Spleen (tissue), 11 donors: Measurements from ENCODE around the gene PRKACG. TPM values are rescaled to one million over a fixed set of nuclear protein-coding genes. Genes with fewer than 3 reads are reported as not detected.

Experiments
- DNase-seq: peaks from one replicate; pipeline ENCODE4 v3.0.0-alpha.2; 2020
- H3K27ac ChIP-seq, 8 donors: fragments of 200-600 bp; sonication (generic) in 7 of 8; 1 replicate in 4 of 8; 2 replicates in 4 of 8; pipeline versions ENCODE4 v1.5.0 to v1.8.0; 2016 to 2021; ENCODE audit warnings: inconsistent platforms in 4 of 8, mild to moderate bottlenecking in 4 of 8, moderate library complexity in 1 of 8
- H3K27me3 ChIP-seq, 7 donors: fragments of 200-600 bp; sonication (generic) in 6 of 7; replicated peaks in 1 of 7; 1 replicate in 4 of 7; 2 replicates in 3 of 7; pipeline versions ENCODE4 v1.5.0 to v1.8.0; 2016 to 2021; ENCODE audit warnings: inconsistent platforms in 3 of 7, mild to moderate bottlenecking in 1 of 7
- H3K36me3 ChIP-seq, 6 donors: fragments of 200-600 bp; sonication (generic) in 5 of 6; 1 replicate in 4 of 6; 2 replicates in 2 of 6; pipeline versions ENCODE4 v1.5.0 to v1.8.0; 2016 to 2021; ENCODE audit warnings: inconsistent platforms in 2 of 6
- H3K4me1 ChIP-seq, 6 donors: fragments of 200-600 bp; sonication (generic) in 5 of 6; 1 replicate in 3 of 6; 2 replicates in 3 of 6; pipeline versions ENCODE4 v1.5.0 to v1.8.0; 2016 to 2021; ENCODE audit warnings: inconsistent platforms in 3 of 6
- H3K4me3 ChIP-seq, 8 donors: fragments of 200-600 bp; sonication (generic) in 7 of 8; 1 replicate in 4 of 8; 2 replicates in 4 of 8; pipeline versions ENCODE4 v1.5.0 to v1.8.0; 2016 to 2021; ENCODE audit warnings: inconsistent platforms in 4 of 8, mild to moderate bottlenecking in 4 of 8, moderate library complexity in 2 of 8
- H3K9me3 ChIP-seq, 8 donors: fragments of 200-600 bp; sonication (generic) in 7 of 8; 1 replicate in 4 of 8; 2 replicates in 4 of 8; pipeline versions ENCODE4 v1.5.0 to v1.8.0; 2016 to 2021; ENCODE audit warnings: inconsistent platforms in 4 of 8
- CTCF ChIP-seq, 11 experiments: fragments of 200-600 bp in 7 of 11; fragments of 450-650 bp in 4 of 11; sonication (generic) in 4 of 11; IDR thresholded peaks in 8 of 11; conservative IDR thresholded peaks in 3 of 11; 1 replicate in 7 of 11; 2 replicates in 4 of 11; pipeline versions ENCODE4 v1.4.0 to v1.8.0; 2016 to 2021; ENCODE audit warnings: antibody characterized with exemption in 11 of 11, inconsistent platforms in 4 of 11, mild to moderate bottlenecking in 1 of 11
- POLR2A ChIP-seq, 3 donors: fragments of 450-650 bp; IDR thresholded peaks; one replicate each; pipeline ENCODE4 v1.5.1; 2017; ENCODE audit warnings: antibody characterized with exemption in 3 of 3, mild to moderate bottlenecking in 1 of 3
- POLR2AphosphoS5 ChIP-seq, 3 donors: sonication (generic); formaldehyde crosslinking; IDR thresholded peaks; one replicate each; pipeline ENCODE4 v1.5.1; 2017; ENCODE audit warnings: antibody characterized with exemption in 3 of 3
- WGBS, 5 donors: extraction: QIAGEN DNeasy Blood & Tissue Kit in 3 of 5; methylation state at CpG; one replicate each; pipeline versions ENCODE4 v1.1.5 to v1.1.7; 2013 to 2018; 5-methylcytosine and 5-hydroxymethylcytosine counted together
- intact Hi-C: fragments of 100-400 bp; cut with DNase I; formaldehyde crosslinking; loops from one replicate; pipeline ENCODE4 v1.15.0; 2023; ENCODE audit warnings: low total_unique reads
- polyA plus RNA-seq, 3 donors: library from polyadenylated mRNA; stranded (reverse); fragments of 200-250 nt; gene quantifications; one replicate each; pipeline ENCODE4 v1.2.1, GENCODE V29; 2013
- total RNA-seq, 7 donors: library from RNA; depleted of rRNA in 3 of 7; stranded (reverse); fragments of >200 nt in 3 of 7; fragmentation: NEBNext Ultra II Directional in 4 of 7; extraction: Animal tissue kit (Norgen Biotek cat#: 25700) in 4 of 7; gene quantifications; one replicate each; pipeline versions ENCODE4 v1.1.0 to v1.2.1, GENCODE V29; 2016 to 2021
- donor health status: healthy with polysubstance abuse.
- donor health status: DM: no; HTN: no; CAD: no; lungs with moderate emphysema.
- donor health status: DM: no; HTN: no; CAD: no.
- donor health status: Bipolar disorder and iron deficiency.
- donor health status: healthy.
- donor health status: DM: no; HTN: no; CAD: no.
- donor health status: DM: yes; HTN: yes; CAD: no.

Gene PRKACG
- total and polyA plus RNA-seq, 10 donors: not detected

DNA sequence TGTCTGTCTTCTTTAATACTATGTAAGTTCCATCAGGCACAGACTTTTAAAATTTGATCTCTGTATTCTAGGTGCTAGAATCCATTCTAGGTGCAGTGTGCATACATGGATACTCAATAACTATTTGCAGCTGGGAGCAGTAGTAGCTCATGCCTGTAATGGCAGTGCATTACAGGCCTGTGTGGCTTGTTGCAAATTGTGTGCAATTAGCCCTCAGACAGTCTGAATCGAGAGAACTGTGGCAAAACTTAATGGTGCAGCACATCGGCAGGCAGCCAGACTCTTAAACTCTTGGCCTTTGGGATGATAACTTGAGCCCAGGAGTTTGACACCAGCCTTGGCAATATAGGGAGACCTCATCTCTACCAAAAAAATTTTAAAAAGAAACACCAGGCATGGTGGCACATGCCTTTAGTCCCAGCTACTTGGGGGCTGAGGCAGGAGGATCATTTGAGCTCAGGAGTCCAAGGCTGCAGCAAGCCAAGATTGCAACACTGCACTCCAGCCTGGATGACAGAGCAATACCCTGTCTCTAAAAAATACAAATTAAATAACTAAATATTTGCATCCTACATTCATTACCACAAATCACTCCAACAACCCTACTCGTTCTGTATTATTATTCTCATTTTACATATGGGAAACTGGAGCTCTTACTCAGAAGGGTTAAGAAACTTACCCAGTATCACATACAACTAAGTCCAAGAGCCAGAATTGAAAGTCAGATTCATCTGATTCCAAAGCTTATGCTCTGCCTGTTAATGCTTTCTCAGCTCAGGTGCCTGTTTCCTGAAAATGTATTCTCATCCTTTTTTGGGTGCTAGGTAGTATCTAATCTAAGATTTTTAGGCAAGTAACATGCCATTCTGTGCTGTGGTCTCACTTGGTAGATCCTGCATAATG lies 30.1 kb downstream of the PRKACG start:
- Histone ChIP-seq H3K9me3 (no peaks in the 10 kb centered on the region), H3K4me1 (peaks cover 0 to 42% (median 2%) of the 10 kb centered on the region in 6 donors), H3K4me3 (no peak overlapping the region), H3K27me3 (no peaks in the 10 kb centered on the region), H3K27ac (no peak overlapping the region), H3K36me3 (no peaks in the 10 kb centered on the region)
- TF ChIP-seq CTCF (IDR thresholded peaks at IDR 0.05 in 8 of 11, conservative IDR thresholded peaks at IDR 0.05 in 3 of 11) (no peak), POLR2AphosphoS5 (IDR thresholded peaks at IDR 0.05) (no peak)
- WGBS, 5 donors: 78 to 85% (median 84%) methylated on average over 3 of the region's 3 CpGs
- intact Hi-C loops: no loop called here
- DNase-seq: no peak

DNA sequence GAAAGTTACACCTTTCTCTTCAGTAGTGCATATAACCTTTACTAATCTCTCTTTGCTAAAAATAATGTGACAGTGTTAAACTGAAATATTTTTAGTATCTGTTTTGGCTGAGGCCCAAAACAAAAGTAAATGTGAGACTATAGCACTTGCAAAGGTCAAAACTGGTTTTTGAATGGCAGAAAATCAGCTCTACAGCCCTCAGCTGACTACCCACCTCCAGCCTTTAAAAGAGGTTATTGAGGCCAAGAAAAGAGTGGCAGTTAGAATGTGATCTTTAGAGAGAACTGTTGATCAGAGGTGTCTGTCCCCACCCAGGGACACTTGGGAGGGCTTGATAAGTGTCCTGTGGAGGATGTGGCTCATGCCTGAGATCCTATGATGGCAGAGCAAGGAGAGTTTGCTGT lies 30.9 kb downstream of the PRKACG start:
- TF ChIP-seq POLR2AphosphoS5 (IDR thresholded peaks at IDR 0.05) (no peak), POLR2A (IDR thresholded peaks at IDR 0.05) (no peak), CTCF (IDR thresholded peaks at IDR 0.05 in 8 of 11, conservative IDR thresholded peaks at IDR 0.05 in 3 of 11) (no peak)
- intact Hi-C loops: no loop called here
- no peak for DNase-seq
- Histone ChIP-seq H3K36me3 (no peaks in the 10 kb centered on the region), H3K27ac (no peak overlapping the region), H3K4me3 (no peak overlapping the region), H3K27me3 (no peaks in the 10 kb centered on the region), H3K4me1 (peaks cover 0 to 49% (median 2%) of the 10 kb centered on the region in 6 donors), H3K9me3 (no peaks in the 10 kb centered on the region)

DNA sequence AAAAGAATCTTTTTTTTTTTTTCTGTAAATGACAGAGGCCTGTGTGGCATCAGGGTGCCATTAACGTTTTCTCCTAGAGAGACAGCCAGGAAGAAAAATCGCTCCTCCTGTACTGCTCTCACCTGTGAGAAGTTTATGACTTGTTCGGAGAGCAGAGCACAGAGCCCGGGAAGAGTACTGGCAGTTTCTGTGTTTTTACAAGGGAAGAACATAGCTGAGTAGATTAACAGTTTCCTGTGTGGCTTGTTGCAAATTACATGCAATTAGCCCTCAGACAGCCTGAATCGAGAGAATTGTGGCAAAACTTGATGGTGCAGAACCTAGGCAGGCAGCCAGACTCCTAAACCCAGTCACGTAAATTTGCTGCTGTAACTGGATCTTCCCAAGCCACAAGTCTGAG lies 32.1 kb downstream of the PRKACG start:
- Histone ChIP-seq H3K4me1 (peaks cover 0 to 54% (median 2%) of the 10 kb centered on the region in 6 donors), H3K36me3 (no peaks in the 10 kb centered on the region), H3K4me3 (no peak overlapping the region), H3K27ac (no peak overlapping the region), H3K27me3 (no peaks in the 10 kb centered on the region), H3K9me3 (no peaks in the 10 kb centered on the region)
- WGBS, 5 donors: 25 to 39% (median 27%) methylated on average over 6 of the region's 6 CpGs
- intact Hi-C loops: no loop called here
- no peak for DNase-seq
- TF ChIP-seq POLR2A (IDR thresholded peaks at IDR 0.05) (no peak), POLR2AphosphoS5 (IDR thresholded peaks at IDR 0.05) (no peak), CTCF (IDR thresholded peaks at IDR 0.05 in 8 of 11, conservative IDR thresholded peaks at IDR 0.05 in 3 of 11) (no peak)

DNA sequence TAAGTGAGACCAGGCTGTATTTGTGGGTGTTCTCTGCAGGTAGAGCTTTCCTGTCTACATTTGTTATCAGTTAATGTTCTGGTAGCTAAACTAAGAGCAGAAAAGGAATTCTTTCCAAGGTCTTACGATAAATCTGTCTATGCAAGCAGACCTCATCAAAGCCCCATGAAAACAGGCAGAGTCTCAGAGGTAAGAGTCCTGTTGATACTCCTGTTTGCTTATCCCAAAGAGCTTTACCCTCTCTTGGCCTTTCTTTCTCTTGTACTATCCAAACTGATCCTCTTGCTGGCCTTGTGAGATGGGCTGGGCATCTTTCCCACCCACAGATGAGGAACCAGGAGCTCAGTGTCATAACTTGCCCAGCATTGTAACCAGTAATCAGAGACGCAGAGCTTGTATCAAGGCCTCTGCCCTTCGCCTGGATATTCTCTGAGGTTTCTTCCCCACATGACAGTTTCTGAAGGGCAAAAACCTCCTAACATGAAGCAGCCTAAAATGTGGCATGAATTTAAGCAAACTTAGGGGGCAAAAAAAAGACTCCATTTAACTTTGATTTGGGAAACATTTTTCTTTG lies 33.5 kb downstream of the PRKACG start:
- no peaks in the 10 kb centered on the region for H3K9me3 ChIP-seq
- no peaks in the 10 kb centered on the region for H3K27me3 ChIP-seq
- intact Hi-C loops: no loop called here
- no peak overlapping the region for H3K27ac ChIP-seq
- DNase-seq: no peak
- no peak overlapping the region for H3K4me3 ChIP-seq
- TF ChIP-seq CTCF (IDR thresholded peaks at IDR 0.05 in 8 of 11, conservative IDR thresholded peaks at IDR 0.05 in 3 of 11): no peak
- TF ChIP-seq POLR2AphosphoS5 (IDR thresholded peaks at IDR 0.05): no peak
- TF ChIP-seq POLR2A (IDR thresholded peaks at IDR 0.05): no peak
- H3K36me3 ChIP-seq: no peaks in the 10 kb centered on the region
- peaks cover 0 to 61% (median 2%) of the 10 kb centered on the region in 6 donors for H3K4me1 ChIP-seq
- WGBS, 5 donors: 63 to 91% (median 74%) methylated on average over 3 of the region's 3 CpGs
